Caco-2 (cell line): ENCODE results near the gene TMEM59L. TPM values are rescaled to one million over a fixed set of nuclear protein-coding genes. Genes with fewer than 3 reads are reported as not detected.

Source experiments
- BruUV-seq: library from RNA; stranded (reverse); fragments of 400-500 nt; replicated peaks from 2 replicates; lab custom pipeline; 2021; lab: Mats Ljungman, UMichigan
- CTCF ChIA-PET: fragments of 300-600 bp; sonication (Branson Sonifier 250); formaldehyde crosslinking; loops from one replicate; lab custom pipeline; 2022; ENCODE audit warnings: antibody characterized with exemption; lab: Charles Lee
- POLR2A ChIA-PET: fragments of 300-600 bp; sonication (Branson Sonifier 250); formaldehyde crosslinking; loops from one replicate; lab custom pipeline; 2022; ENCODE audit warnings: antibody characterized with exemption; lab: Charles Lee
- DNase-seq, 2 experiments: peaks; one replicate each; pipeline versions ENCODE4 v3.0.0 to v3.0.0-alpha.2; 2020 to 2022
- H3K27me3 ChIP-seq: replicated peaks from 2 replicates; pipeline ENCODE4 v1.6.0; 2011; ENCODE audit warnings: low read length; ENCODE audit not compliant: control insufficient read depth, insufficient read depth
- H3K36me3 ChIP-seq: 2 replicates; pipeline ENCODE4 v1.5.1; 2011; ENCODE audit warnings: low read length; ENCODE audit not compliant: control insufficient read depth, insufficient read depth
- H3K4me1 ChIP-seq: fragments of 250-450 bp; sonication (Bioruptor Pico); 2 replicates; pipeline ENCODE4 v1.5.1; 2020; ENCODE audit warnings: mild to moderate bottlenecking
- H3K4me3 ChIP-seq: 2 replicates; pipeline ENCODE4 v1.5.1; 2011; ENCODE audit warnings: low read depth, mild to moderate bottlenecking, control low read depth, low read length
- H3K9me3 ChIP-seq: fragments of 250-450 bp; sonication (Bioruptor Pico); 2 replicates; pipeline ENCODE4 v1.5.1; 2020; ENCODE audit warnings: mild to moderate bottlenecking, moderate library complexity
- H3K27ac Mint-ChIP-seq: one replicate; pipeline ENCODE4 v1.8.0; 2022; ENCODE audit warnings: mixed read lengths; ENCODE audit not compliant: unreplicated experiment
- H3K27me3 Mint-ChIP-seq: one replicate; pipeline ENCODE4 v1.8.0; 2022; ENCODE audit warnings: mixed read lengths; ENCODE audit not compliant: insufficient read depth, unreplicated experiment
- H3K36me3 Mint-ChIP-seq: one replicate; pipeline ENCODE4 v1.8.0; 2022; ENCODE audit warnings: mild to moderate bottlenecking, mixed read lengths; ENCODE audit not compliant: insufficient read depth, unreplicated experiment
- H3K4me1 Mint-ChIP-seq: one replicate; pipeline ENCODE4 v1.8.0; 2022; ENCODE audit warnings: low read depth, mixed read lengths; ENCODE audit not compliant: unreplicated experiment
- H3K4me3 Mint-ChIP-seq: one replicate; pipeline ENCODE4 v1.8.0; 2022; ENCODE audit warnings: mild to moderate bottlenecking, moderate library complexity, mixed read lengths; ENCODE audit not compliant: unreplicated experiment
- H3K9me3 Mint-ChIP-seq: one replicate; pipeline ENCODE4 v1.8.0; 2022; ENCODE audit warnings: mixed read lengths; ENCODE audit not compliant: unreplicated experiment
- intact Hi-C: fragments of 100-400 bp; cut with micrococcal nuclease; formaldehyde crosslinking; loops from one replicate; pipeline ENCODE4 v1.10.0; 2022; ENCODE audit not compliant: unreplicated experiment
- total RNA-seq: library from RNA; stranded (reverse); gene quantifications from 2 replicates; pipeline ENCODE4 v1.2.3, GENCODE V29; 2022
- TF ChIP-seq, protein P1 (sequence below), 2 experiments: fragments of 200-600 bp in 1 of 2; IDR thresholded peaks; 1 replicate in 1 of 2; 2 replicates in 1 of 2; pipeline versions ENCODE4 v1.5.1 to v1.8.0; 2011 to 2022; ENCODE audit warnings: antibody characterized with exemption in 1 of 2, control low read depth in 1 of 2, inconsistent platforms in 1 of 2, low read depth in 1 of 2, low read length in 1 of 2, mild to moderate bottlenecking in 1 of 2, moderate library complexity in 1 of 2; ENCODE audit not compliant: insufficient read depth in 1 of 2, severe bottlenecking in 1 of 2, unreplicated experiment in 1 of 2

Gene TMEM59L
- total RNA-seq, 1 experiment from 2014 or later: 0.25 TPM

DNA sequence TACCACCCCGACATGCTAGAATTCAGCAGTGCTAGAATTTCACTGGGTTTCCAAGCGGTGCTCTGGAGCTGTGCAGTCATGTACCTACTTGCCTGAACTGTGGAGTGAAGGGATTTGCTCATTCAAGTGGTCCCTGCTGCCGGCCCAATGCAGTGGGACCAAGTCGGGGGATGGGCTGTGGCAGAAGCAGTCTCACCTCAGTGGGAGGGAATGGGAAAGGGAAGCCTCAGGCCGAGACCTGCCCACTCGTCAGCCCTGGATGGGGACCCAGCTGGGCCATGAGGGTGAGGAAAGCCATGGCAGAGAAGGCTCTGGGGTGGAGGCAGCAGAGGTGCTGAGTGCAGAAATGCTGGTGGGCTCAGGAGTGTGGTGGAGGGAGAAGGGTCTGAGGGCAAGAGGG is 39.1 kb downstream of the TMEM59L start:
- H3K9me3 Mint-ChIP-seq: peaks cover 6% of the 10 kb centered on the region
- POLR2A ChIA-PET: no interaction called here
- CTCF ChIA-PET: no interaction called here
- TF ChIP-seq, protein P1, sequence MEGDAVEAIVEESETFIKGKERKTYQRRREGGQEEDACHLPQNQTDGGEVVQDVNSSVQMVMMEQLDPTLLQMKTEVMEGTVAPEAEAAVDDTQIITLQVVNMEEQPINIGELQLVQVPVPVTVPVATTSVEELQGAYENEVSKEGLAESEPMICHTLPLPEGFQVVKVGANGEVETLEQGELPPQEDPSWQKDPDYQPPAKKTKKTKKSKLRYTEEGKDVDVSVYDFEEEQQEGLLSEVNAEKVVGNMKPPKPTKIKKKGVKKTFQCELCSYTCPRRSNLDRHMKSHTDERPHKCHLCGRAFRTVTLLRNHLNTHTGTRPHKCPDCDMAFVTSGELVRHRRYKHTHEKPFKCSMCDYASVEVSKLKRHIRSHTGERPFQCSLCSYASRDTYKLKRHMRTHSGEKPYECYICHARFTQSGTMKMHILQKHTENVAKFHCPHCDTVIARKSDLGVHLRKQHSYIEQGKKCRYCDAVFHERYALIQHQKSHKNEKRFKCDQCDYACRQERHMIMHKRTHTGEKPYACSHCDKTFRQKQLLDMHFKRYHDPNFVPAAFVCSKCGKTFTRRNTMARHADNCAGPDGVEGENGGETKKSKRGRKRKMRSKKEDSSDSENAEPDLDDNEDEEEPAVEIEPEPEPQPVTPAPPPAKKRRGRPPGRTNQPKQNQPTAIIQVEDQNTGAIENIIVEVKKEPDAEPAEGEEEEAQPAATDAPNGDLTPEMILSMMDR (IDR thresholded peaks at IDR 0.05; ENCODE audit: insufficient read depth in 1 of 2, low read depth in 1 of 2, low read length in 1 of 2, severe bottlenecking in 1 of 2, unreplicated experiment in 1 of 2): no peak
- H3K27me3 Mint-ChIP-seq: no peaks in the 10 kb centered on the region
- Histone ChIP-seq H3K4me1 (no peaks in the 10 kb centered on the region), H3K36me3 (no peaks in the 10 kb centered on the region; the same call in 1 of the 2 replicates), H3K9me3 (no peaks in the 10 kb centered on the region), H3K27me3 (no peaks in the 10 kb centered on the region), H3K4me3 (no peak overlapping the region)
- H3K4me3 Mint-ChIP-seq: no peak overlapping the region
- intact Hi-C loops: no loop called here
- DNase-seq: no peak
- BruUV-seq: no TSS peak
- H3K27ac Mint-ChIP-seq: no peak overlapping the region
- peaks cover 5% of the 10 kb centered on the region for H3K36me3 Mint-ChIP-seq
- H3K4me1 Mint-ChIP-seq: peaks cover under 1% of the 10 kb centered on the region

DNA sequence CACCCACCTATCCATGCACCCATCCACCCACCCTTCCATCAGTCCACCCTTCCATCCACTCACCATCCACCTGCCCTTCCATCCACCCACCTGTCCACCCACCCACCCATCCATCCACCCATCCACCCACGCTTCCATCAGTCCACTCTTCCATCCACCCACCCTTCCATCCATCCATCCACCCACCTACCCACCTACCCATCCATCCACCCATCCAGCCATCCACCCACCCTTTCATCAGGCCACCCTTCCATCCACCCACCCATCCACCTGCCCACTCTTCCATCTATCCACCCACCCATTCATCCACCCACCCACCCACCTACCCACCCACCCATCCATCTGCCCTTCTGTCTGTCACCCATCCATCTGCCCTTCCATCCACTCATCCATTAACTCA is 41.2 kb downstream of the TMEM59L start:
- intact Hi-C loops: no loop called here

DNA sequence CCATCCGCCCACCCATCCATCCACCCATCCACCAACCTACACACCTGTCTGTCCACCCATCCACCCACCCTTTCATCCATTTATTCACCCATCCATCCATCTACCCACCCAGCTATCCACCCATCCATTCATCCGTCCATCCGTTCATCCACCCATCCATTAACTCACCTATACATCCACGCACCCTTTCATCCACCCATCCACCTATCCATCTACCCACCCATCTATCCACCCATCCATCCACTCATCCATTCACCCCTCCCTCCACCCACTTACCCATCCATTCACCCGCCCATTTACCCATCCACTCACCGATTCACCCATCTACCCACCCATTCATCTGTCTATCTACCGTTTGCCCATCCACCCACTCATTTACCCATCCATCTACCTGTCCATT is 41.8 kb downstream of the TMEM59L start:
- H3K9me3 ChIP-seq: no peaks in the 10 kb centered on the region
- Mint-ChIP-seq H3K4me3 (no peak overlapping the region), H3K36me3 (peaks cover 5% of the 10 kb centered on the region), H3K27me3 (no peaks in the 10 kb centered on the region), H3K9me3 (peaks cover 6% of the 10 kb centered on the region), H3K27ac (no peak overlapping the region), H3K4me1 (peaks cover 10% of the 10 kb centered on the region)
- BruUV-seq: no TSS peak
- no peak for DNase-seq
- POLR2A ChIA-PET: no interaction called here
- intact Hi-C loops: no loop called here
- TF ChIP-seq, protein P1 (IDR thresholded peaks at IDR 0.05; ENCODE audit: insufficient read depth in 1 of 2, low read depth in 1 of 2, low read length in 1 of 2, severe bottlenecking in 1 of 2, unreplicated experiment in 1 of 2): no peak
- no peaks in the 10 kb centered on the region for H3K27me3 ChIP-seq
- H3K4me1 ChIP-seq: peaks cover 4% of the 10 kb centered on the region; the same call in 1 of the 2 replicates
- H3K4me3 ChIP-seq: no peak overlapping the region
- CTCF ChIA-PET: no interaction called here
- H3K36me3 ChIP-seq: no peaks in the 10 kb centered on the region; the same call in 1 of the 2 replicates

More for the DNA sequence above, 41.2 kb downstream of the TMEM59L start:
- Mint-ChIP-seq H3K9me3 (peaks cover 6% of the 10 kb centered on the region), H3K4me3 (no peak overlapping the region), H3K4me1 (peaks cover 10% of the 10 kb centered on the region), H3K27ac (no peak overlapping the region), H3K36me3 (peaks cover 5% of the 10 kb centered on the region), H3K27me3 (no peaks in the 10 kb centered on the region)
- no peaks in the 10 kb centered on the region for H3K9me3 ChIP-seq
- POLR2A ChIA-PET: no interaction called here
- CTCF ChIA-PET: no interaction called here
- no peak for DNase-seq
- peaks cover 4% of the 10 kb centered on the region; the same call in 1 of the 2 replicates for H3K4me1 ChIP-seq
- no TSS peak for BruUV-seq
- H3K4me3 ChIP-seq: no peak overlapping the region
- H3K36me3 ChIP-seq: no peaks in the 10 kb centered on the region; the same call in 1 of the 2 replicates
- H3K27me3 ChIP-seq: no peaks in the 10 kb centered on the region
- TF ChIP-seq, protein P1 (IDR thresholded peaks at IDR 0.05; ENCODE audit: insufficient read depth in 1 of 2, low read depth in 1 of 2, low read length in 1 of 2, severe bottlenecking in 1 of 2, unreplicated experiment in 1 of 2): no peak
